GM18526 (cell line): ENCODE results near the gene IST1.

Experiments
- POLR2A ChIP-seq: IDR thresholded peaks from 3 replicates; pipeline ENCODE4 v1.6.1; 2011; ENCODE audit not compliant: insufficient read length; ENCODE audit errors: extremely low read depth

The IST1 gene

DNA sequence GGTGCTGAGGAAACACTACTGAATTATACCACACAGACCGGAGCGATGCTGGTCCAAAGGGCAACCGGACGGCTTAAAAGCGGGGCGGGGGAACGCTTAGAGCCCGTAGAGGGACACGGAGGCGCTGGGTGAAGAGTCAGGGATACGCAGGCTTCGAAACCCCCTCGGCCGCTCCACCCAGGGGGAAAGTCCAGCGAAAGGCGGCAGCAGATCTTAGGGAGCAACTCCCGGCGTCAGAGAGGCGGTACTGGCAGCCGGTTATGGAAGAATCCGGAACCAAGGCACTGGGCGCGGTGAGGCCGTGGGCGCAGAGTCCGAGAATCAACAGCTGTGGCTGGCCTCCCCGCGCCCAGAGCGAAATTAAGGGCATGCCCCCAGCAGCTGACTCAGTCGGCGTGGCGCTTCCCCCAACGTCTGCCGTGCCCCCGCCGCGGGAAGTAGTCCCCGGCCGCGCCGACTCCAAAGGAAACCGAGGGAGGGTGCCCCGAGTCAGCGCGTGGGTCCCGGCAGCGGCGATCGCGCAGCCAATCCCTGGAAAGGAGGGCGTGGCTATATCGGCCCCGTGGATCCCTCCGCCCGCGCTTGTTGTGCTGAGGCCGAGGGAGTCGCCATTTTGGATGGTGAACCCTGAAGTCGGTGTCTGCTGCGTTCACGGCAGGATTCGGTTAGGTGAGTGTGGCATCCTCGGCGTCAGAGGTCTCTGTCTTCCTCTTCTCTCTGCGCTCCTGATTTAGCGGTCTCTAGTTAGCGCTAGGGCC is at the start of gene IST1:
IST1 (plus strand) TSS at position 611 of the 758 bp plus-strand sequence. CDS start 20,110 bp downstream, outside the sequence.
- peak; percentile 89 for TF ChIP-seq POLR2A

DNA sequence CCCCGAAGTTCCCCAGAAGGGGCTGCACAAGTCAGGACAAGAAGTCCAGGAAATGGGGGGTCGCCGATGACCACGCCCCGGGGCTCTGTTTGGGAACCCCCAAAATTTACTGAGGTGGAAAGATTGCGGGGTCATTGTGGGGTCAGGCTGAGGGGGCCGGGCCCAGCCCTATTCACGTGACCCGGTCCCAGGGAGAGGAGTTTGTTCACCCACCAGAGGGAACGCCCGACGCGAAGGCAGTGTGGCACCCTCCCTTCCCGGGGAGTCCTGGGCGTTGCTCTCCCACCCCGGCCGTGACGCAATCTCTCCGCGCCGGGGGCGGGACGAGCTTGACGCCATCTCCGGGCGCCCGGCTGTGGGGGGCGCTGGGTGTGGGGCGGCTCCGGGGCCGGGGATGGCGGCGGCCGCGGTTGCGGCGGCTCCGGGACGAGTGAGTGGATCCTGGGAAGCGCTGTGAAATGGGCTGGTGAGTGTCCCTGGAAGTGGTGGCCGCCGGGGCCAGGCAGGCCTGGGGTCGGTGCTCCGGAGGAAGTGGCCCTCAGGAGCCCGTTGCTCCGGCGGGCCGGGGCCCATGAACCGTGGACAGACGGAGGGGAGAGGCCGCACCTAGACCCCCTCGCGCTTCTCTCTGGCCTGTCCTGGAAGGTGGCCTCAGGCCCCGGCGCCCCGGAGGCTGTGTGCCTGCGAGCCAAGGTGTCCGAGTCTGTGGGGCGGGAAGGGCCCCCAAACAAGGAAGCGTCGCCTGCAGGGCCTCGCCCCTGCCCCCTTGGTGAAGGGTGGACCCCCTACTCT is 49.5 kb upstream of the IST1 start, which contains the start of gene ATXN1L:
ATXN1L (plus strand) TSS at position 338 of the 792 bp plus-strand sequence. CDS start 3,765 bp downstream, outside the sequence.
- peak; percentile 74 for TF ChIP-seq POLR2A

DNA sequence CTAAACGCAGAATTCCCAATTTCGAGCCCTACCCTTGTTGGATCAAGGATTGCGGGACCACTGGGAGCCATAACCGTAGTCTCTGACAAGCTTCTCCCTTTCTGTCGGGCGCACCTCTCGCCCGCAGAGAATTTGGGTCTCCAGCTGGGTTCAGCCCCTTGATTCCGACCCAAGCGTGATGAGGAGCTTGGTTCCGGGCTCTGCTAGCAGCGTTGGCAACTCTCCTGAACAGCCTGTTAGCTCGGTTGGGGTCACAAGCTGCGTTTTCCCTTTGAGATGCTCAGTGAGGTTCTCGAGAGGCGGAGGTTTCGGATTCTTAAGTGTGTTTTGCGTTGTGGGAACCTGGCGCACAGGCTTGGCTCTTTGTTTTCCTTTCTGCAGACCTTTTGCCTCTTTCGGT is 48.9 kb upstream of the IST1 start:
- TF ChIP-seq POLR2A, result no peak

DNA sequence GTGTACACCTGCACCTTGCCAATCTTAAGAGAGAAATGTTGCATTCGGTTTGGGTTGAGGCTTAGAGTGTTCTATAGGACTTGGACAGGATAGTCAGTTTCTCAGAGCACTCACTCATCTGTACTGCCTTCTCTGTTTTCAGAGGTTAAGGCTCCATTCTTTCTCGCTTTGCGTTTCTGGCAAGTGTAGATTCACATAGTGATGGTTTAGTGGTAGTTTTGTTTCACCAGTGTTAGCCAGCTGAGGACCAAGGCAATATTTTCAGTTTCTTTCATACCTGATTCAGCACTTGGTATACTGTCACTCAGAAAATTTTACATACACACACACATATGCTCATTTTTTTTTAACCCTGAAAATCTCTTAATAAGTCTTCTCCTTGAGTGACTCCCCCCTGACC is 48.2 kb upstream of the IST1 start:
- no peak for TF ChIP-seq POLR2A

DNA sequence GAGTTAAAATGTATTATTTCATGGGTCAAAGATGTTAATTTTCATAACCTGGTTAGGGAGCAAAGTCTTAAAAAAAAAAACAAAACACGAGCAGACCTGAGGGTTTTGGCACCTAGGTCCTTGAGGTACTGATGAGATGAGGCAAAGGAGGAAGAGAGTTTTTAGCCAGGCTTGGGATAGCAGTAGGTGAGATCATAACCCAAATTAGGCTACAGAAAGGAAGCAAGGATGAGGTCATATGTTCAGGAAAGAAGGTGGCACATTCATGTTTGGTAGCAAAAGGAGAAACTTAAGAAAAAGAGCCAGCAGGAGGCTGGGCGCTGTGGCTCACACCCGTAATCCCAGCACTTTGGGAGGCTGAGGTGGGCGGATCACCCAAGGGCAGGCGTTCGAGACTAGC is 46.7 kb upstream of the IST1 start:
- no peak for TF ChIP-seq POLR2A

DNA sequence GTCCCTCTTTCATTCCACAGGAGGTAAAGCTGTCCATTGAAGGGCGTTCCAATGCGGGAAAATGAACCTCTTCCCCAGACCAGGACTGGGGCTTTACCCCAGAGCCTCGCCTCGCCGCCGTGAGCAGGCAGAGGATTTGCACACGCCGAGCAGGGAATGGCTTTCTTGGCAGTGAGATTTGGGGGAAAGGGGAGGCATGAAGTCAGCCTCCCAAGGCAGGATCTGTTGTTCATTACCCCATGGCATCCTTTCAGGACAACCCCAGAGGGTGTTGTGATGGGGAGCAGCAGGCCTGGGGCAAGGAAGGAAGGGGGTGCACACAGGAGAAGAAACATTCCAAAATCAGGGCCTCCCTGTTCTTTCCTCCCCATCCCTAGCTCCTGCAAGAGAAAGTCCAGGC is 43.6 kb upstream of the IST1 start:
- no peak for TF ChIP-seq POLR2A

DNA sequence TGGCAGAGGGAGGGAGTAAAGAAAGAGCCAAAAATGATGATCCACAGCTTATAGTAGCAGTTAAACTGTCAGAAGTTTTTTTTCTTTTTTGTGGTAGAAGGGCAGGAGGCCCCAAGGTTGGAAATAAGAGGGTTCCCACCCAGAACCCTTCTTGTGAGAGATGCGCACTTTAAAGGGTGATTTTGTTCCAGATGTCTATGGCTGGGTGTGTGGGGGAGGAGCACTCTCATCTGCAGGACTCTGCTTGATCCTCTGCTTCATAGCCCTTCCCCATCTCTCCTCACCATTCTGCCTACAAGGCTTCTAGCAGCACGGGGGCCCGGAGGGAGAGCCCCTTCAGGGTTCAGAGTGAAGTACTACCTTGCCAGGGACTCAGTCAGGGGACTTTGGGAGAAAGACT is 43.2 kb upstream of the IST1 start:
- TF ChIP-seq POLR2A, result no peak

DNA sequence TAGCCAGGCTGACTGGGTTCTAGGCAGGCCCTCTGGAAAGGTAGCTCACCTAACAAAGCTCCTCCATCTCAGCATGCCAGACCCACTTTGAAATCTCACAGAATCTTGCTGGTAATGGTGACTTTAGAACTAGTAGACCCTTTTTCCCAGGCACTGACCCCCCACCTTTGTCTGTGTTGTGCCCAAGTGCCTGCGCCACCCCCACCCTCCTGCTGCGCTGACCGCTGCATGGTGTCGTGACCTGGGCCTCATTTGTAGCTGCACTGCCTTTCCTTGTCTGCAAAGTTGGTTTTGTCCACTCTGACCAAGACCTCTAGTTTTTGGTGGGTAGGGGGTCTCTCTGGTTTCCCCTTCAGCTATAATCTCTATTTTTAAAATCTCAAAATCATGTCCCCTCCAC is 42.8 kb upstream of the IST1 start:
- TF ChIP-seq POLR2A, result no peak

DNA sequence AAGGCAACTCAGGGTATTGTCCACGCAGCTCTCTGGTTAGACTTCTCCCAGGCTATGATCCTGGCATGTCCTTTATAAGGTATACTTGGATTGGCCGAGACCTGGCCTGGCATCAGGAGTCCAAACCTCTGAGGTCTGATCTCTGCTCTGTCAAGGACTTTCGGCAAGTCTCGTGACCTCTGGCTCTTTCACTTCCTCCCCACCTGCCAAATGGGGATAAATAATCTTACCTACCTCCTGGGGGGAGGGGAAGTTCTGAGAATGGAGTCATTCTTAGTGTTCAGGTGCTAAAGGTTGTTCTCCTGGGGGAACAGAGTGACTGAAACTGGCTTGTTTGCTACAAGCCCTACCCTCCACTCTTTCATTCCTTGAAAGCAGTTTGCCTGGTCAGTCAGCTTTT is 41.9 kb upstream of the IST1 start:
- no peak for TF ChIP-seq POLR2A

DNA sequence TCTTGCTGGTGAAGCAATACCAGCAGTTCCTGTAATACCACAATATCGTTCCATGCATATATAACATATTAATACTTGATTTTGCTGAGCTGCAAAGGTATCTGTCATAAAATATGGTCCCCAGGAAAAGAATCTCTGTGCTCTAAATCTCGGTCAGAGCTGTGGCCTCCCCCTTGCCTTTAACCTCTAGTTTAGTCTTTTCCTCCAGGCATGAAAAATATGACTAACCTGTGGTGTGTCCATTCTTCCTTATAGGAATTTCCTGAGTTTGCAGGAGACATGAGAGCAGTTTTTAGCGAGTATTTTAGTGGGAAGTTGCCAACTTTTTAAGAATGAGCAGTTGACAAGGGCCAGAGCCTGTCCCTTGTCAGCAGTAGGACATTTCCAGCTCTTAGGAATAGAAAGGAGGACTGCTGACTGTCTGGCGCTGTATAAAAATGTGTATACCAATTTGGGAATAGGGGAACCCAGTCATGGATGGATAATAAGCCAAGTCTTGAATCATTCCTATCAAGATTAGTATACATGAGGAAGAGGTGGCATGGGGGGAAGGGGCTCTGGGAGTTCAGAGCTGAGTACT is 40.9 kb upstream of the IST1 start:
- TF ChIP-seq POLR2A, result no peak

DNA sequence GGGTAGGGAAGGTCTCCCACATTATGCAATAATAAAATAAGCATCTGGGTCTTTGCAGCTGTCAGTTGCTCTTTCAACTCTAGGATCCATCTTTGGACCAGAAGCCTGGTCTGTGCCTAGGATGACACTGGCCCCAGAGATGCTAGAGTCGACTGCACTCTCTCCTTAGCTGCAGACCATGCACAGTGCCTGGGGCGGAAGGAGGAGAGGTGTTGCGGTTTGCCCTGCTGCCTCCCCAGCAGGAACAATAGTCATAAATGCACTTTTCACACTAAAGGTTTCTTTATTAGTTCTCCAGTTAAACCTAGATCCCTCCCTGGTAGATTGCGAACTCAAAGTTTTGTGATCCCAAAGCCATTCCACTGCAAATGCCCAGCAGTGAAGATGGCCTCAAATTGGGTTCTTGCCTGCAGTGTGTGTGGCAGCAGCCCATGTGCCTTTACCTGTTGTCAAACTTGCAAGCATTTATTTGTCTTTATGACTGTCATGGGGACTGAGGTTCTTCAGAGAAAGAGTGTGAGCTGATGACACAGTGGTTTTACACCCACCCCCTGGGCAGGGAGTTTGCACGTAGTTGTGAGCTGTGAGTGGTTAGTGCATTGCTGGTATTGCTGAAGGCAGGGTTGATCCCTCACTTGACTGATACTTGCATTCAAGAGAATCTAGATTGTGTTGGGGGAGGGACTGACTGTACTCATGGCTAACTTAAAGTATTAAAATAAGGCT is 39.2 kb upstream of the IST1 start:
- no peak for TF ChIP-seq POLR2A

DNA sequence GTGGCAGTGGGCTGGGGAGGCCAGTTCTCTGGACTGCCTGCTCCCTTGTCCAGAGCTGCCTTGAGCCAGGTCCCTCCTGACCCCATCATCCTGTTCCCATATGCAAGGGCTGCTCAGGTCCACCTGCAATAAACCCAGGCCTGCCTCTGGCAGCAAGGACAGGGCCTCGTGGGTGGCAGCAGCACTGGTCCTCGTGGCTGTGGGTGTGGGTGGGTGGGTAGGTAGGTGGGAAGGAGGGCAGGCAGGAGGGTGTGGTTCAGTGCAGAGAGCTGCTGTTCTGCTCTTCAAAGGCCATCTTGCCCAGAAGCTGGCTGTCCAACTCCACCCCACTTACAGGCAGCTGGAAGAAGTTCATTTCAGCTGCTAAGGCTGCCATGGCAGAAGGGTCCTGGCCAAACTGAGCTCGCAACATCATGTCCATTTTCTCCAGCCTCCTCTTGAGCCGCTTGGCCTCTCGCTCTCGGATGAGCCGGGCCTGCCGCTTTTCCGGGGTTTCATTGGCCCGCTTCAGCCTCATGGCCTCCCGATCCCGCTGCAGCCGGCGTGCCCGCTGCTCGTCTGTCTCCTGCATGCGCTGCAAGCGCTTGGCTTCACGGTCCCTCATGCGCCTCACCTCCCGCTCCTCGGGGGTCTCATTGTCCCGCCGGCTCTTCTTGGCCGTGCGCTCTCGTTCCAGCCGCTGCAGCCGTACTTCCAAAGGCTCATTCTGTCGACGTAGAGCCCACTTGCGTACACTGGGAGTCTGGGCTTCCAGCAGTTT is 35.4 kb upstream of the IST1 start:
- no peak for TF ChIP-seq POLR2A

DNA sequence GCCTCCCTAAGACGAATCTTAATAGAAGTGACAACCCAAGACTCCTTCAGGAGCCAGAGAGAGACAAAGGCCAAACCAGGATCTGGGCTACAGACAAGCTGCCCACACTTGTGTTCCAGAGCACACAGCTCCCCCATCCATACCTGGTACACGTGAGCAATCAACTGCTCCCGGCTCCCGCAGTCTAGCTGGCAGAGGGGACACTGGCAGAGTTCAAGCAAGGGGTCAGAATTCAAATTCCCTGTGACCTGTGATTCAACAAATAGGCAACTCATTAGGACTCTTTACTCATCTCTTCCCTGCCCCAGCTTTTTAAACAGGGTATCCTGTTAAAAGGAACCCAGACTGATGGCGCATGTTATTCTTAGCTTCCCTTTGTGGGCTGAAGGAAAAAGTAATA is 31.3 kb upstream of the IST1 start:
- TF ChIP-seq POLR2A, result no peak

DNA sequence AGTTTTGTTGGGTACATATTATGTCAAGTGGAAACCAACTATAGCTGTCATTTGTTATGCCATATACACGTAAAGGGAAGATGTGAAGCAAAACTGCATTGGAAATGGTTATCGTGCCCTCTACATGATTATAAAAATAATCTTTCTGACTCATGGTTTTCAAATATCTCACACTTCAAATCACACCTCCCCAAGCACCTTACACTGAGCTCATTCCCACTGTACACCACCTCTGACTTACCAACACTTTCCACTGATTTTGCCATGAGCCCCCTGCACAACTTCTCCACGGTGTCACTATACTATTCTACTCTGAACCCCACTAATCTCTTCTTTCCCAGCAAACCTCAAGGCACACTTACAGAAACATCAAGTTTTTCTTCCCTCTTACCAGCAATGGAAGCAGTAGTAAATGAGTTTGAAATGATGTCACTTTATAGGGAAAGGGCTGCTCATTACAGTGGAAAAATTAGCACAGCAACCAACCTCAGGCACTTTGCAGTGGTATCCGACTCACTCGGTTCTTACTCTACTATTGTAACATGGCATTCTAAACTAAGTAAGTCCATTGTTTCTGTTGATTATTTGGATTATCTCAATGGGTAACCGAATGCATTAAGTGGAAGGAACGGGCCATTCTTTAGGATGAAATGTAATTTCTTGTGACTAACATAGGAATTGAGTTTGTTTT is 30.0 kb upstream of the IST1 start:
- TF ChIP-seq POLR2A, result no peak
